IPS-18c (cell line): Measurements from ENCODE around the gene RIPOR3.
"Not testable (repeated sequence)": the region's sequence is repeated elsewhere in the genome, so short reads cannot be mapped to it uniquely, and the experiment has no call there.

Experiments
- H3K4me3 ChIP-seq: 2 replicates; pipeline ENCODE4 v1.7.0; 2013; ENCODE audit warnings: low read depth, mild to moderate bottlenecking, low read length, moderate library complexity; ENCODE audit not compliant: insufficient read depth
- H3K9me3 ChIP-seq: one replicate; pipeline ENCODE4 v1.6.1; 2013; ENCODE audit warnings: mild to moderate bottlenecking, low read length, moderate library complexity; ENCODE audit not compliant: control insufficient read depth, insufficient read depth

RIPOR3 gene

DNA sequence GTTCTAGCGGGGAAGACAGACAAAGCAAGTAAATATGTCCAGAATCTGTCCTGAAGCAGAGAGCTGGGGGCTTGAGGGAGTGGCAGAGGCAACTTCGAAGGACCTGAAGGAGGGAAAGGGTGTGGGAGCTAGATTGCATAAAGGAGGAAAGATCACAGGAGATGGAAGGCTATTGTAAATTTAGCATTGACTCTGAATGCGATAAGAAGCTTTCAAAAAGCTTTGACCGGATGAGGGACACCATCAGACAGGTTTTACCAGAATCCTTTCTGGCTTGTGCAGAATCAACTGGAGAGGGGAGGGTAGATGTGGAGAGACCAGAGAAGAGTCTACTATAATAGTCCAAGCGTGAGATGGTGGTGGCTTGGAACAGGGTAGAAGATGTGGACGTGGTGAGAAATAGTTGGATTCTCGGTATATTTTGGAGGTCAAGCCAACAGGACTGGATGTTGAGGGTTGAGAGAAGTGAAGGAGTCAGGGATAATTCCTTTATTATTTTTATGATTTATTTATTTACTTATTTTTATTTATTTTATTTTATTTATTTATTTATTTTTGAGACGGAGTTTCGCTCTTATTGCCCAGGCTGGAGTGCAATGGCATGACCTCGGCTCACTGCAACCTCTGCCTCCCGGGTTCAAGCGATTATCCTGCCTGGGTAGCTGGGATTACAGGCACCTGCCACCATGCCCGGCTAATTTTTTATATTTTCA lies 19.9 kb upstream of the RIPOR3 start:
- H3K4me3 ChIP-seq, result no peak overlapping the region
- no peaks in the 10 kb centered on the region for H3K9me3 ChIP-seq

DNA sequence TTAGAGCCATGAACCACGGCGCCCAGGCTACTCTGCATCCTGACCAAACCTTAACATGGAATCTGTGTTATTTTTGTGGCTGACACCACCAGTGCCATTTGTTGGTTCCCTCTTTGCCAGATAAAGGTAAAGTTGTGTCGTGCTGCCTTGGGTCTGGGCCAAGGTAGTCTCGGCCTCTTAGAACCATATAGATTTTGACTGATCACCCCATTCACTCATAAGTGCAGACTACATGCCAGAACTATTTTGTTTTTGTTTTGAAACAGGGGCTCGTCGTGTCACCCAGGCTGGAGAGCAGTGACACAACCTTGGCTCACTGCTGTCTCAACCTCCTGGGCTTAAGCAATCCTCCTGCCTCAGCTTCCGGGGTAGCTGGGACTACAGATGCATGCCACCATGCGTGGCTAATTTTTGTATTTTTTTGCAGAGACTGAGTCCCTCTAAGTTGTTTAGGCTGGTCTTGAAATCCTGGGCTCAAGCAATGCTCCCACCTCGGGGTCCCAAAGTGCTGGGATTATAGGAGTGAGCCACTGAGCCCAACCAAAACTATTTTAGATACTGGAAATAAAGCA lies 19.2 kb upstream of the RIPOR3 start:
- no peak overlapping the region; the same call in 1 of the 2 replicates for H3K4me3 ChIP-seq
- no peaks in the 10 kb centered on the region for H3K9me3 ChIP-seq

GRCh38 chr20:50709636-50709973 lies 18.3 kb upstream of the RIPOR3 start:
- no peaks in the 10 kb centered on the region for H3K9me3 ChIP-seq
- H3K4me3 ChIP-seq, result no peak overlapping the region

GRCh38 chr20:50708845-50709635 lies 17.7 kb upstream of the RIPOR3 start:
- no peak overlapping the region for H3K4me3 ChIP-seq
- H3K9me3 ChIP-seq, result no peaks in the 10 kb centered on the region

GRCh38 chr20:50704971-50705370 lies 13.6 kb upstream of the RIPOR3 start:
- Histone ChIP-seq H3K9me3 (no peaks in the 10 kb centered on the region), H3K4me3 (no peak overlapping the region)

DNA sequence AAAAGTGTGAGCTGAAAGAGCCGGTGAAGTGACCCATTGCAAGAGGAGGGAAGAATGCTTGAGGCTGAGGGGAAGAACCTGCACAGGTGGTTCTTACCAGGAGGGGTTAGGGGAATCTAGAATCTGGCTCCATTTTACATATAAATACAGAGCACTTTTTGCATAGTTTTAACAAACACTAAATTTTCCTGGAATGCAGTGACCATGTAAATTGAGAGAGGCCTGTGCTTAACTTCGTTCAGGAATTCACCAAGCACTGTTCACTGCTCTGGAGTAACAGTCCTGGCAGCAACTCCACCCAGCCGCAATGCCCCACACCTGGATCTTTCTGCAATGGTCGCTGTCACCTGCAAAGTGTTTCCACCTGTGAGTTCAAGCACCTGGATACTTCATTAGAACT lies 13.2 kb upstream of the RIPOR3 start:
- Histone ChIP-seq H3K4me3 (no peak overlapping the region), H3K9me3 (no peaks in the 10 kb centered on the region)

GRCh38 chr20:50703651-50704438 lies 12.5 kb upstream of the RIPOR3 start:
- H3K9me3 ChIP-seq, H3K4me3 ChIP-seq: not testable (repeated sequence)

GRCh38 chr20:50701041-50701963 lies 10.0 kb upstream of the RIPOR3 start:
- H3K9me3 ChIP-seq, result no peaks in the 10 kb centered on the region
- H3K4me3 ChIP-seq, result no peak overlapping the region

DNA sequence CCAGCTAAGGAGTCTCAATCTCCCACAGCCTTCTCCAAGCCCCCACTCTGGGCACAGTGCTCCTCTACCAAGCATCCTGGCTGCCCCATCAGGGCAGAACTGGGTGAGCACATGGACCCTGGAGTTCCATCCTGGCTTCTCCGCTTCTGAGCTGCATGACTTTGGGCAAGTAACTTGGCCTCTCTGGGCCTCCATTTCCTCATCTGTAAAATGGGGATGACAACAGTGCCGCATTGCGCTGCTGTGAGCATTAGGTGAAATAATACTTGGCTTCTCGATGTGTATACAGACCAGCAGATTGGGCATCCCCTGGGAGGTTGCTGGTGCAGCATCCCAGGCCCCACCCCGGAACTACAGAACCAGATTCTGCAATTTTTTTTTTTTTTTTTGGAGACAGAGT lies 8.3 kb upstream of the RIPOR3 start:
- Histone ChIP-seq H3K9me3 (no peaks in the 10 kb centered on the region), H3K4me3 (no peak overlapping the region)

- H3K4me3 ChIP-seq, H3K9me3 ChIP-seq: not testable (repeated sequence)
Observed at GRCh38 chr20:50698255-50698654, 6.9 kb upstream of the RIPOR3 start.

- Histone ChIP-seq H3K9me3 (no peaks in the 10 kb centered on the region), H3K4me3 (no peak overlapping the region)
Observed at GRCh38 chr20:50695135-50695872, 4.0 kb upstream of the RIPOR3 start.

- no peak overlapping the region for H3K4me3 ChIP-seq
Observed at GRCh38 chr20:50694379-50695134, 3.2 kb upstream of the RIPOR3 start.

DNA sequence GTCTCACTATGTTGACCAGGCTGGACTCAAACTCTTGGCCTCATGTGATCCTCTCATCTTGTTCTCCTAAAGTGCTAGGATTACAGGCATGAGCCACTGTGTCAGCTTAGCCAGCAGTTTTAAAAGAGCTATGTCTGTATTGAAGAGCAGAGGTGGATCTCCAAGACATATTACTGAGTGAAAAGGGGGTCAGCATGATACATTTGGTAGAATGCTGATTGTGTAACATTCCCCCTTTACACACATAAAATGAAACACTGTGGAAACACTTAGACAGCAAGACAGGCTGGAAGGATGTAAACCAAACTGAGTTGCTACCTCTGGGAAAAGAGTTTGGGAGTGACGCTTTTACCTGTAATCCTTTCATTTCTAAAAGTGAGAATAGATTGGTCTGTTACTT lies 1.7 kb upstream of the RIPOR3 start:
- Histone ChIP-seq H3K9me3 (no peaks in the 10 kb centered on the region), H3K4me3 (no peak overlapping the region)

More at GRCh38 chr20:50694379-50695134, 3.2 kb upstream of the RIPOR3 start:
- H3K9me3 ChIP-seq, result no peaks in the 10 kb centered on the region

GRCh38 chr20:50692552-50692933 lies 1.2 kb upstream of the RIPOR3 start:
- H3K9me3 ChIP-seq, result no peaks in the 10 kb centered on the region

More at GRCh38 chr20:50692552-50692933, 1.2 kb upstream of the RIPOR3 start:
- no peak overlapping the region for H3K4me3 ChIP-seq
